CD1c-positive myeloid dendritic cell (primary cell): ENCODE data around the gene BTAF1.

Experiments
- DNase-seq: peaks from one replicate; pipeline ENCODE4 v3.0.0-alpha.2; 2016; ENCODE audit errors: extremely low spot score

Gene BTAF1

GRCh38 chr10:92047215-92047614 is 123.6 kb downstream of the BTAF1 start:
- no peak for DNase-seq

- no peak for DNase-seq
Observed at GRCh38 chr10:92052088-92052487, 128.5 kb downstream of the BTAF1 start.

- DNase-seq: no peak
Observed at GRCh38 chr10:92052741-92053140, 129.2 kb downstream of the BTAF1 start.

- DNase-seq: no peak
Observed at GRCh38 chr10:92054807-92055206, 131.2 kb downstream of the BTAF1 start.

GRCh38 chr10:92062273-92062672 is 138.7 kb downstream of the BTAF1 start:
- DNase-seq: no peak

GRCh38 chr10:92064506-92064905 is 140.9 kb downstream of the BTAF1 start:
- no peak for DNase-seq

- no peak for DNase-seq
Observed at GRCh38 chr10:92066386-92066785, 142.8 kb downstream of the BTAF1 start.

GRCh38 chr10:92068900-92069299 is 145.3 kb downstream of the BTAF1 start:
- no peak for DNase-seq

- DNase-seq: no peak
Observed at GRCh38 chr10:92074126-92074887, 150.7 kb downstream of the BTAF1 start.

- no peak for DNase-seq
Observed at GRCh38 chr10:92075829-92076228, 152.3 kb downstream of the BTAF1 start.

- no peak for DNase-seq
Observed at GRCh38 chr10:92076722-92077121, 153.2 kb downstream of the BTAF1 start.

GRCh38 chr10:92079003-92079402 is 155.4 kb downstream of the BTAF1 start:
- no peak for DNase-seq
